Stimulated activated CD4-positive, alpha-beta T cell treated with anti-CD3 and anti-CD28 coated beads, TNF-alpha, amount 100 ng/mL, for 1 hour (primary cell): Measurements from ENCODE around the gene NTHL1.
"Not testable (repeated sequence)": the region's sequence is repeated elsewhere in the genome, so short reads cannot be mapped to it uniquely, and the experiment has no call there.

Experiments
- DNase-seq, 3 donors: peaks; one replicate each; pipeline ENCODE4 v3.0.0-alpha.2; 2020; ENCODE audit warnings: low read depth in 3 of 3, low spot score in 1 of 3

Gene NTHL1

DNA sequence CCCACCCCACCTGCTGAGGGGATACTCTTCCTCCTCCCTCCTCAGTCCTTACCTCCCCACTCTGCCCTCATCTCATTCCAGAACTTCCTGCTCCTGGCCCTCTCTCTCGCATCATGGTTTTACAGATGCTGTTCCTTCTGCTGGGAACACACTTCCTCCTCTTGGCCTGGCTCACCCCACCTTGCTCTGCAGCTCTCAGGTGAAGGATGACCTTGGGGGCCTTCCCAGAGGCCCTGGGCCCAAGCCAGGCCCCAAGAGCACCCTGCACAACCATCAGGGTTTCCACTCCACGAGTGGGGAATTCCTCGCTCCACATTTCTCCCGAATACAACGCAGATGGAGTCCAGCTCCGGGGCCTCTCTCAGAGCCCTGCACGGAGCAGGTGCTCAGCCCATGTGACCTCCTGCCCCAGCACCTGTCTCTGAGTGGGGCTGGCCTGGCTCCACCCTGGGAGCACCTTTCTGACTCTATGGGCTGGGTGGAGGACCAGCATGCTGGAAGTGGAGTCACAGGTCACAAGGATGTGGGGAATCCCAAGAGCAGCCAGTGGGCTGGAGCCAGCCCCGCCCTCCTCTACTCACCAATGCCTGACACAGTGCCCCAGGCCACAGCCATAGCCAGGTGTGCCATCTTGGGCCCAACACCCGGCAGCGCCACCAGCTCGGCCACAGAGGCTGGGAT, 4.5 kb downstream of the NTHL1 start:
- no peak for DNase-seq

GRCh38 chr16:2042171-2042985, 5.3 kb downstream of the NTHL1 start:
- no peak for DNase-seq

GRCh38 chr16:2040787-2041522, 6.7 kb downstream of the NTHL1 start:
- DNase-seq = no peak

DNA sequence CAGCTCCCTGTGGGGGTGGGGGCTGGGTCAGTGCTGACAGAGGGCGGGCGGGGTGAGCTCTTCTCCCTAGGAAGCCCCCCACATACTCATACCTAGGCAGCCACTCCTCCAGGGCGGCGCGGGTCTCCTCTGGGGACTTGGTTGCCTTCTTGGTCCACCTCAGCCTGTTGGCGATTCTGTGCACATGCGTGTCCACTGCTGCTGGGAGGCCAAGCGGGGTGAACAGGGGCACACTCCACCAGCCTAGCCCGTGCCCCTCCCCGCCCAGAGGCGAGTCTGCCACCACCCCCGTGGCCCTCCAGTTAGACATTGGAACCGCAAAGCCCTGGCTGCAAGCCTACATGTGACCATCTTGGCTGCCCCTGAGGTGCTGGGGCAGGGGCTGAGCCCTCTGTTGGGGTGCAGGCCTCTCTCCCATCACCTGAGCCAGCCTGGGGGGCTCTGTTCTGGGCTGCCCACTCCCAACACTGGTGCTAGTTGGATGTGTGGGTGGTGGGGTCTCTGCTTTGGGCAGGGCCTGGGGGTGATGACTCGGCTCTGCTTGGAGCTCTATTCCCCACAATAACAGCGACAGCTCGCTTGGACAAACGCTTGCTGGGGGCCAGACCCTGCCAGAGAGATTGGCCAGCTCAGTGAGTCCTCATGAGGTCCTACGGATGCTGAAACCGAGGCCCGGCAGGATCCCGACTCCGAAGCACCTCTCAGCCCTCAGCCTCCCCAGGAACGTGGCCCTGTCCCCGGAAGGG, 7.4 kb downstream of the NTHL1 start:
- no peak for DNase-seq

- no peak for DNase-seq
These were observed 8.2 kb downstream of the NTHL1 start for GRCh38 chr16:2039274-2040031.

DNA sequence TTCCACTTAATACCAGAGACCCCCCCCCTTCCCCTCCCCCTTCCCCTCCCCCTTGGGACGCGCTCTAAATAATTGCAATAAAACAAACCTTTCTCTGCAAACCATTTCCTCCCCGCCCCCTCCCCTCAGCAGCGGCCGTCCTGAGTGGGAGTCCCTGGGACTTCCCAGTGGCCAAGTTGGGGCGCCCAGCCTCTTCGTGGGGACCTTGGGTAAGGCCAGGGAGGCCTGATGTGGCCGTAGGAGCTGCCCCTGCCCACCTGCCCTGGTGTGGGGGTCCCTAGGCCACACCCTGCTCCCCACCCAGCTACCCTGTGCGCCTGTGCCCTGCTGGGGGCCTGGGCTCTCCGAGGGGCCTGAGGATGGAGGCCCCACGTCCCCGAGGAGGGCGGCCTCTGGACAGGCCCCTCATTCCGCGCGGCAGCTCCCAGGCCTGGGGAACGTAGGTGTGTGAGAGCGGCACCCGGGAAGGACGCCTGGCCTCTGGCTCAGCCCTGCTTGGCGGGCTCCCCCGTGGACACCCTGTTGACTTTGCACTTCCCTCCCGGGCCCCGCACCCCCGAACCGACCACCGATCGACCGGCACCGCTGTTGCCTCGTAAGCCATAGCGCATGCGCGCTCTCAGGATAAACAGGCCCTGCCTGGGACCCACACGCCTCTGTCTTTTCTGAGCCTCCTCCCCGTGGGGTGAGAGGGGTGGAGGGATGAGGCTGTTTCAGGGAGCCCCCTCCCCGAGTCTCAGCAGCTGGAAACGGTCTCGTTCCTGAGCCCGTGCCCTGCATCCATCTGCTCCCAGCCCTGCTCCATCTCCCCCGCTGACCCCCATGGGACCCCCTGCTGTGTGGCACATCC, 9.0 kb downstream of the NTHL1 start:
- no peak for DNase-seq

- DNase-seq = no peak
These were observed 9.8 kb downstream of the NTHL1 start for GRCh38 chr16:2037647-2038381.

- no peak for DNase-seq
These were observed 10.5 kb downstream of the NTHL1 start for GRCh38 chr16:2037115-2037514.

DNA sequence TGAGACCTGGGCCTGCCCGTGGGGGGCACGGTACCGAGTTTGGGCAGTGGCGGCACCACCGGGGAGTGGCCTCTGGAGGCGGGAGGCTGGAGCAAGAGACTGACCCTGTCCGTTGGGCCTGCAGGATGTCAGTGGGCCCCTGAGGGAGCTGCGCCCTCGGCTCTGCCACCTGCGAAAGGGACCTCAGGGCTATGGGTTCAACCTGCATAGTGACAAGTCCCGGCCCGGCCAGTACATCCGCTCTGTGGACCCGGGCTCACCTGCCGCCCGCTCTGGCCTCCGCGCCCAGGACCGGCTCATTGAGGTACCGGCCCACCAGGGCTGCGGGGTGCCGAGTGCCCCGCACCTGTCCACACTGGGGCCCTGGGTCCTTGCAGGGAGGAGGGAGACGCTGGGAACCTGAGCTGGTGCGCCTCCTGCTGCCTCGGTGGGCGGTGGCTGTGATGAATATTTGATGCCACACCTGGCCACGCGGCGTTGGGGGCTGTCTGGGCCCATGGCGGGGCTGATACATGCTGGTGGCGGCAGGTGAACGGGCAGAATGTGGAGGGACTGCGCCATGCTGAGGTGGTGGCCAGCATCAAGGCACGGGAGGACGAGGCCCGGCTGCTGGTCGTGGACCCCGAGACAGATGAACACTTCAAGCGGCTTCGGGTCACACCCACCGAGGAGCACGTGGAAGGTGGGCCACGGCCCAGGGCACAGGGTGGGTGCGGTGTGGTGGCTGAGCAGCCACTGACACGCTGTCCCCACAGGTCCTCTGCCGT, 11.3 kb downstream of the NTHL1 start:
- DNase-seq = no peak

- no peak for DNase-seq
These were observed 12.0 kb downstream of the NTHL1 start for GRCh38 chr16:2035431-2036199.

DNA sequence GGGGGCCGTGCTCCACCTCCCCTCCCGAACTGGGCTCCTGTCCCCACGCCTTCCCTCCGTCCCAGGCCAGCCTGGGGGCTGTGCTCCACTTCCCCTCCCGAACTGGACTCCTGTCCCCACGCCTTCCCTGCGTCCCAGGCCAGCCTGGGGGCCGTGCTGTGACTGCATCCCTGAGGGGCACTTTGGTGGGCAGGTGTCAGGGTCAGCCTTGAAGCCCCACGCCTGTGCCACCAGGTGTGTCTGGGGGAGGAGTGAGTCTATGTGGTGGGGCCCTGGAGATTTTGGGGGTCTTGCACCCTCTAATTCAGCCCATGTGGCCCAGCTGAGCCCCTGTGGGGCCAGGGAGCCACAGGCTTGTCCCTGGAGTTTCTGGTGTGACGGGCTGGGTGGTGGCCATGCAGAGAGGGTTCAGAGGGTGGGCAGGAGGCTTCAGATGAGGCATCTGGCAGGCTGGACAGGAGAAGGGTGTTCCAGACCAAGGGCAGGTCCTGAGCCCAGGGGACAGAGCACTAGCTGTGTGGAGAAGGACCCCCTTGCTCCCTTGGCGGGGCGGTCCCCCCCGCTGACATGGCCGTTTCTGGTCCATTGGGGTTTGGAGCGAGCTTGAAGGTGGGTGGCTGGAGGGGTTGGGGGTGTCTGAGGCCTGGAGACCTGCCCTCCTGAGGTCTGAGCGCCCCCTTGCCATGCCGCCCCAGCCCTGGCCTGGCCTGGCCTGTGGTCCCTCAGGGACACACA, 12.8 kb downstream of the NTHL1 start:
- DNase-seq = no peak

- DNase-seq = not testable (repeated sequence)
These were observed 13.5 kb downstream of the NTHL1 start for GRCh38 chr16:2033909-2034695.

- DNase-seq = no peak
These were observed 14.4 kb downstream of the NTHL1 start for GRCh38 chr16:2033057-2033908.

- DNase-seq = no peak
These were observed 15.2 kb downstream of the NTHL1 start for GRCh38 chr16:2032285-2033056.
